HAP-1 (cell line): ENCODE results near the gene C20orf204.

Experiments
- DNase-seq, 2 experiments: peaks; one replicate each; pipeline ENCODE4 v3.0.0-alpha.2; 2016 to 2020; ENCODE audit warnings: low spot score in 2 of 2
- H3K27me3 ChIP-seq: fragments of 250-450 bp; sonication (Bioruptor Pico); 2 replicates; pipeline ENCODE4 v1.5.1; 2020; ENCODE audit warnings: low read depth, mild to moderate bottlenecking, moderate library complexity
- H3K36me3 ChIP-seq: fragments of 250-450 bp; sonication (Bioruptor Pico); replicated peaks from 2 replicates; pipeline ENCODE4 v1.5.1; 2020; ENCODE audit warnings: mild to moderate bottlenecking
- H3K4me1 ChIP-seq: fragments of 250-450 bp; sonication (Bioruptor Pico); 2 replicates; pipeline ENCODE4 v1.5.1; 2020; ENCODE audit warnings: mild to moderate bottlenecking
- H3K4me3 ChIP-seq: fragments of 250-450 bp; sonication (Bioruptor Pico); 2 replicates; pipeline ENCODE4 v1.5.1; 2020; ENCODE audit warnings: mild to moderate bottlenecking, moderate library complexity
- H3K9me3 ChIP-seq: fragments of 250-450 bp; sonication (Bioruptor Pico); 2 replicates; pipeline ENCODE4 v1.5.1; 2020; ENCODE audit warnings: mild to moderate bottlenecking, moderate library complexity
- in situ Hi-C: fragments of 300-500 bp; cut with MboI; formaldehyde crosslinking; loops from 3 replicates; pipeline ENCODE4 v1.14.3; 2020; ENCODE audit warnings: low sequenced_read_pairs, inconsistent platforms, mixed read lengths

The C20orf204 gene

GRCh38 chr20:64051561-64052325 lies 15.8 kb downstream of the C20orf204 start:
- H3K4me3 ChIP-seq = no peak overlapping the region
- H3K36me3 ChIP-seq = no peaks in the 10 kb centered on the region
- H3K27me3 ChIP-seq = peaks cover 2% of the 10 kb centered on the region; the same call in 1 of the 2 replicates
- in situ Hi-C loops = no loop called here
- no peaks in the 10 kb centered on the region for H3K9me3 ChIP-seq
- DNase-seq = no peak
- H3K4me1 ChIP-seq = no peaks in the 10 kb centered on the region

- in situ Hi-C loops = no loop called here
- no peaks in the 10 kb centered on the region for H3K36me3 ChIP-seq
Observed at GRCh38 chr20:64052326-64052722, 16.3 kb downstream of the C20orf204 start.

GRCh38 chr20:64052987-64053840 lies 17.2 kb downstream of the C20orf204 start:
- Histone ChIP-seq H3K4me1 (no peaks in the 10 kb centered on the region), H3K9me3 (no peaks in the 10 kb centered on the region), H3K36me3 (no peaks in the 10 kb centered on the region), H3K4me3 (no peak overlapping the region), H3K27me3 (no peaks in the 10 kb centered on the region)
- in situ Hi-C loops = no loop called here
- DNase-seq = no peak

More at GRCh38 chr20:64052326-64052722, 16.3 kb downstream of the C20orf204 start:
- no peaks in the 10 kb centered on the region for H3K4me1 ChIP-seq
- H3K27me3 ChIP-seq = peaks cover 1% of the 10 kb centered on the region; the same call in 1 of the 2 replicates
- H3K4me3 ChIP-seq = no peak overlapping the region
- no peaks in the 10 kb centered on the region for H3K9me3 ChIP-seq
- no peak for DNase-seq

- H3K9me3 ChIP-seq = no peaks in the 10 kb centered on the region
- H3K4me3 ChIP-seq = no peak overlapping the region
- H3K27me3 ChIP-seq = no peaks in the 10 kb centered on the region
- no peaks in the 10 kb centered on the region for H3K4me1 ChIP-seq
- no peaks in the 10 kb centered on the region for H3K36me3 ChIP-seq
- peak in 1 of 2 experiments; percentile 47 for DNase-seq
- in situ Hi-C loops = no loop called here
Observed at GRCh38 chr20:64053841-64054661, 18.1 kb downstream of the C20orf204 start.

GRCh38 chr20:64055396-64055892 lies 19.5 kb downstream of the C20orf204 start:
- in situ Hi-C loops = no loop called here
- H3K4me1 ChIP-seq = no peaks in the 10 kb centered on the region

GRCh38 chr20:64055893-64056638 lies 20.1 kb downstream of the C20orf204 start:
- Histone ChIP-seq H3K27me3 (no peaks in the 10 kb centered on the region), H3K36me3 (no peaks in the 10 kb centered on the region), H3K4me3 (no peak overlapping the region), H3K9me3 (no peaks in the 10 kb centered on the region), H3K4me1 (no peaks in the 10 kb centered on the region)
- DNase-seq = peak in 1 of 2 experiments; percentile 45
- in situ Hi-C loops = no loop called here

More at GRCh38 chr20:64055396-64055892, 19.5 kb downstream of the C20orf204 start:
- Histone ChIP-seq H3K36me3 (no peaks in the 10 kb centered on the region), H3K27me3 (no peaks in the 10 kb centered on the region), H3K9me3 (no peaks in the 10 kb centered on the region), H3K4me3 (no peak overlapping the region)
- DNase-seq = no peak

GRCh38 chr20:64056639-64056888 lies 20.6 kb downstream of the C20orf204 start:
- Histone ChIP-seq H3K36me3 (no peaks in the 10 kb centered on the region), H3K4me1 (no peaks in the 10 kb centered on the region), H3K4me3 (no peak overlapping the region), H3K9me3 (no peaks in the 10 kb centered on the region), H3K27me3 (no peaks in the 10 kb centered on the region)
- DNase-seq = no peak
- in situ Hi-C loops = no loop called here

GRCh38 chr20:64056889-64057627 lies 21.1 kb downstream of the C20orf204 start:
- H3K9me3 ChIP-seq = no peaks in the 10 kb centered on the region
- H3K4me3 ChIP-seq = no peak overlapping the region
- H3K4me1 ChIP-seq = no peaks in the 10 kb centered on the region; the same call in 1 of the 2 replicates
- H3K27me3 ChIP-seq = no peaks in the 10 kb centered on the region
- no peak for DNase-seq
- in situ Hi-C loops = no loop called here
- H3K36me3 ChIP-seq = no peaks in the 10 kb centered on the region

GRCh38 chr20:64057628-64058498 lies 21.9 kb downstream of the C20orf204 start:
- in situ Hi-C loops = no loop called here
- DNase-seq = peak; percentile 36 to 93
- Histone ChIP-seq H3K27me3 (no peaks in the 10 kb centered on the region), H3K4me1 (peaks cover 5% of the 10 kb centered on the region), H3K36me3 (no peaks in the 10 kb centered on the region), H3K4me3 (no peak overlapping the region), H3K9me3 (no peaks in the 10 kb centered on the region)

GRCh38 chr20:64058536-64058935 lies 22.6 kb downstream of the C20orf204 start:
- in situ Hi-C loops = no loop called here
- DNase-seq = no peak
- no peaks in the 10 kb centered on the region for H3K36me3 ChIP-seq
- peaks cover 5% of the 10 kb centered on the region for H3K4me1 ChIP-seq
- no peak overlapping the region for H3K4me3 ChIP-seq
- H3K27me3 ChIP-seq = no peaks in the 10 kb centered on the region
- H3K9me3 ChIP-seq = no peaks in the 10 kb centered on the region

GRCh38 chr20:64062276-64062595 lies 26.3 kb downstream of the C20orf204 start:
- Histone ChIP-seq H3K4me3 (peak overlapping the region; percentile 76), H3K4me1 (peaks cover 9% of the 10 kb centered on the region), H3K9me3 (no peaks in the 10 kb centered on the region), H3K27me3 (no peaks in the 10 kb centered on the region), H3K36me3 (no peaks in the 10 kb centered on the region)
- in situ Hi-C loops = no loop called here
- no peak for DNase-seq
